H1 (cell line): ENCODE measurements around the gene COL8A1. TPM values are rescaled to one million over a fixed set of nuclear protein-coding genes. Genes with fewer than 3 reads are reported as not detected.

Experiments
- CTCF ChIA-PET: fragments of 300-600 bp; sonication (Branson Sonifier 250); formaldehyde crosslinking; loops from one replicate; lab custom pipeline; 2021; ENCODE audit not compliant: partially characterized antibody; lab: Charles Lee
- POLR2A ChIA-PET: fragments of 300-600 bp; sonication (Branson Sonifier 250); formaldehyde crosslinking; loops from one replicate; lab custom pipeline; 2021; ENCODE audit warnings: inconsistent platforms; ENCODE audit not compliant: partially characterized antibody; lab: Charles Lee
- DNase-seq, 2 experiments: peaks; one replicate each; pipeline versions ENCODE4 v3.0.0 to v3.0.0-alpha.2; 2010 to 2022; ENCODE audit warnings: low spot score in 2 of 2, low read depth in 1 of 2, mixed read lengths in 1 of 2
- FAIRE-seq: peaks from 2 replicates; lab custom pipeline; 2011; peaks lifted over from hg19 to GRCh38; lab: Jason Lieb, UNC
- H2AFZ ChIP-seq: 2 replicates; pipeline ENCODE4 v1.8.1; 2012; ENCODE audit warnings: low read length, inconsistent platforms
- H2AK5ac ChIP-seq: 2 replicates; pipeline ENCODE4 v1.6.1; 2013; ENCODE audit warnings: low read depth, low read length
- H2BK120ac ChIP-seq: replicated peaks from 2 replicates; pipeline ENCODE3; 2013; ENCODE audit warnings: low read depth, low read length, inconsistent platforms
- H2BK12ac ChIP-seq: 2 replicates; pipeline ENCODE4 v1.6.1; 2013; ENCODE audit warnings: low read depth, low read length
- H2BK15ac ChIP-seq: 2 replicates; pipeline ENCODE4 v1.6.1; 2013; ENCODE audit warnings: low read length
- H2BK20ac ChIP-seq: 2 replicates; pipeline ENCODE4 v1.6.1; 2013; ENCODE audit warnings: low read length
- H2BK5ac ChIP-seq: 2 replicates; pipeline ENCODE4 v1.6.1; 2013; ENCODE audit warnings: low read depth, low read length
- H3K14ac ChIP-seq: 2 replicates; pipeline ENCODE4 v1.6.1; 2013; ENCODE audit warnings: inconsistent platforms; ENCODE audit not compliant: insufficient read length
- H3K18ac ChIP-seq: 2 replicates; pipeline ENCODE4 v1.6.1; 2013; ENCODE audit warnings: low read length; ENCODE audit errors: extremely low read depth
- H3K23ac ChIP-seq: 2 replicates; pipeline ENCODE4 v1.6.1; 2013; ENCODE audit warnings: inconsistent platforms; ENCODE audit not compliant: insufficient read length
- H3K23me2 ChIP-seq: 2 replicates; pipeline ENCODE4 v1.6.1; 2013; ENCODE audit warnings: low read depth, low read length
- H3K27ac ChIP-seq: 2 replicates; pipeline ENCODE4 v1.6.1; 2011; ENCODE audit warnings: low read depth, low read length, inconsistent platforms
- H3K27me3 ChIP-seq, 4 experiments: replicated peaks in 1 of 4; 1 replicate in 1 of 4; 2 replicates in 3 of 4; pipeline versions ENCODE4 v1.6.1 to v1.8.1; 2011 to 2013; ENCODE audit warnings: low read length in 3 of 4, mild to moderate bottlenecking in 3 of 4, inconsistent platforms in 2 of 4, mixed read lengths in 2 of 4, moderate library complexity in 1 of 4; ENCODE audit not compliant: control insufficient read depth in 3 of 4, insufficient read depth in 3 of 4; ENCODE audit errors: extremely low read depth in 1 of 4
- H3K36me3 ChIP-seq, 4 experiments: 2 replicates each; pipeline versions ENCODE4 v1.6.1 to v1.8.1; 2011 to 2013; ENCODE audit warnings: mild to moderate bottlenecking in 4 of 4, low read length in 3 of 4, moderate library complexity in 2 of 4, control low read depth in 1 of 4, inconsistent platforms in 1 of 4; ENCODE audit not compliant: insufficient read depth in 4 of 4, control insufficient read depth in 2 of 4
- H3K4ac ChIP-seq: replicated peaks from 2 replicates; pipeline ENCODE3; 2013; ENCODE audit warnings: low read length, low read depth, mixed read lengths, inconsistent platforms; ENCODE audit not compliant: insufficient read length
- H3K4me1 ChIP-seq, 4 experiments: replicated peaks in 1 of 4; 1 replicate in 1 of 4; 2 replicates in 3 of 4; pipeline versions ENCODE4 v1.6.1 to v1.8.1; 2011 to 2013; ENCODE audit warnings: low read length in 3 of 4, inconsistent platforms in 2 of 4, mixed read lengths in 1 of 4; ENCODE audit not compliant: insufficient read depth in 4 of 4, control insufficient read depth in 3 of 4
- H3K4me2 ChIP-seq, 2 experiments: 2 replicates each; pipeline versions ENCODE4 v1.6.1 to v1.8.1; 2011 to 2013; ENCODE audit warnings: low read depth in 2 of 2, low read length in 2 of 2, control low read depth in 1 of 2, inconsistent platforms in 1 of 2, mild to moderate bottlenecking in 1 of 2; ENCODE audit not compliant: insufficient read depth in 1 of 2
- H3K4me3 ChIP-seq, 4 experiments: fragments of 200-600, 300-600 bp in 1 of 4; sonication (generic), shearing (Covaris generic), sonication (Bioruptor Twin) in 1 of 4; 2 replicates each; pipeline versions ENCODE4 v1.5.1 to v1.8.1; 2011 to 2016; ENCODE audit warnings: low read length in 4 of 4, low read depth in 3 of 4, control low read depth in 2 of 4, inconsistent platforms in 2 of 4, mild to moderate bottlenecking in 2 of 4, mixed read lengths in 1 of 4, moderate library complexity in 1 of 4; ENCODE audit not compliant: insufficient read depth in 2 of 4; ENCODE audit errors: extremely low read depth in 1 of 4
- H3K56ac ChIP-seq: replicated peaks from 2 replicates; pipeline ENCODE3; 2013; ENCODE audit warnings: low read depth, mild to moderate bottlenecking, mixed read lengths, low read length, inconsistent platforms; ENCODE audit not compliant: insufficient read length
- H3K79me1 ChIP-seq: 2 replicates; pipeline ENCODE4 v1.6.1; 2013; ENCODE audit warnings: low read depth, low read length, control low read depth
- H3K79me2 ChIP-seq, 2 experiments: 2 replicates each; pipeline versions ENCODE4 v1.6.1 to v1.8.1; 2012 to 2013; ENCODE audit warnings: low read length in 2 of 2, mild to moderate bottlenecking in 2 of 2, inconsistent platforms in 1 of 2; ENCODE audit not compliant: insufficient read depth in 2 of 2, control insufficient read depth in 1 of 2
- H3K9ac ChIP-seq, 4 experiments: replicated peaks in 1 of 4; 1 replicate in 1 of 4; 2 replicates in 3 of 4; pipeline versions ENCODE4 v1.6.1 to v1.8.1; 2011 to 2013; ENCODE audit warnings: low read depth in 3 of 4, low read length in 3 of 4, control low read depth in 2 of 4, mild to moderate bottlenecking in 2 of 4, moderate library complexity in 2 of 4, inconsistent platforms in 1 of 4; ENCODE audit errors: extremely low read depth in 1 of 4
- H3K9me3 ChIP-seq, 2 experiments: 2 replicates each; pipeline versions ENCODE4 v1.6.1 to v1.8.1; 2012 to 2013; ENCODE audit warnings: mild to moderate bottlenecking in 2 of 2, moderate library complexity in 2 of 2, control low read depth in 1 of 2, inconsistent platforms in 1 of 2, low read depth in 1 of 2, low read length in 1 of 2, mixed read lengths in 1 of 2; ENCODE audit not compliant: insufficient read depth in 2 of 2
- H4K20me1 ChIP-seq, 2 experiments: replicated peaks in 1 of 2; 2 replicates each; pipeline versions ENCODE3 to v1.8.1; 2011 to 2013; ENCODE audit warnings: inconsistent platforms in 2 of 2, low read length in 2 of 2, mild to moderate bottlenecking in 1 of 2; ENCODE audit not compliant: insufficient read depth in 2 of 2, control insufficient read depth in 1 of 2
- H4K5ac ChIP-seq: 2 replicates; pipeline ENCODE4 v1.6.1; 2013; ENCODE audit warnings: low read length, low read depth, mixed read lengths, inconsistent platforms; ENCODE audit not compliant: insufficient read length
- H4K8ac ChIP-seq: 2 replicates; pipeline ENCODE4 v1.8.0; 2013; ENCODE audit warnings: mild to moderate bottlenecking, moderate library complexity, low read length, inconsistent platforms; ENCODE audit not compliant: insufficient read depth; ENCODE audit errors: extremely low read depth
- H4K91ac ChIP-seq: replicated peaks from 2 replicates; pipeline ENCODE3; 2013; ENCODE audit warnings: low read length, mixed read lengths, inconsistent platforms; ENCODE audit not compliant: insufficient read length
- EGR1 ChIP-seq: IDR thresholded peaks from 2 replicates; pipeline ENCODE4 v1.6.1; 2011; ENCODE audit warnings: low read depth, low read length, borderline replicate concordance
- NANOG ChIP-seq: IDR thresholded peaks from 2 replicates; pipeline ENCODE4 v1.6.1; 2011; ENCODE audit warnings: low read length, low read depth, mild to moderate bottlenecking, inconsistent platforms; ENCODE audit not compliant: insufficient read depth, poor library complexity, severe bottlenecking
- POLR2AphosphoS5 ChIP-seq: IDR thresholded peaks from 2 replicates; pipeline ENCODE4 v1.6.1; 2011; ENCODE audit warnings: low read depth, low read length
- RNF2 ChIP-seq: fragments of 200-900, 300-1000 bp; sonication (generic); IDR thresholded peaks from 2 replicates; pipeline ENCODE4 v1.7.1; 2016; ENCODE audit warnings: borderline replicate concordance, low read depth, mild to moderate bottlenecking, antibody characterized with exemption, low read length; ENCODE audit not compliant: poor library complexity, severe bottlenecking; ENCODE audit errors: missing control alignments
- SRF ChIP-seq: IDR thresholded peaks from 2 replicates; pipeline ENCODE4 v1.6.1; 2011; ENCODE audit warnings: mild to moderate bottlenecking, low read depth, low read length, moderate library complexity
- WGBS, 2 experiments: shearing (Covaris generic) in 1 of 2; methylation state at CpG; one replicate each; pipeline versions ENCODE4 v1.1.6 to v1.1.7; 2013 to 2015; ENCODE audit warnings: low lambda C conversion rate in 2 of 2, mixed read lengths in 2 of 2, inconsistent platforms in 1 of 2, low coverage in 1 of 2, missing lambda C conversion rate in 1 of 2; ENCODE audit not compliant: insufficient replicate concordance in 2 of 2, insufficient coverage in 1 of 2, insufficient read length in 1 of 2; ENCODE audit errors: extremely low coverage in 1 of 2, missing lambda C conversion rate in 1 of 2; 5-methylcytosine and 5-hydroxymethylcytosine counted together
- polyA plus RNA-seq, 7 experiments: library from polyadenylated mRNA; depleted of rRNA in 3 of 7; stranded (reverse) in 5 of 7; unstranded in 2 of 7; fragments of >200 nt in 5 of 7; fragments of 200-250 nt in 2 of 7; gene quantifications; 1 replicate in 5 of 7; 2 replicates in 1 of 7; 4 replicates in 1 of 7; pipeline versions ENCODE4 v1.2.1 to v1.2.3, GENCODE V29; 2011 to 2013; ENCODE audit warnings: missing spikeins in 2 of 7, mixed read lengths in 2 of 7
- total RNA-seq: library from RNA; stranded (reverse); fragmentation: NEBNext Ultra II Directional; extraction: Animal tissue kit (Norgen Biotek cat#: 25700); gene quantifications from 2 replicates; pipeline ENCODE4 v1.2.1, GENCODE V29; 2021
- TF ChIP-seq, protein P1 (sequence below), 3 experiments: IDR thresholded peaks; 1 replicate in 2 of 3; 2 replicates in 1 of 3; pipeline versions ENCODE4 v1.5.1 to v1.6.1; 2011; ENCODE audit warnings: low read length in 3 of 3, mild to moderate bottlenecking in 3 of 3, inconsistent platforms in 2 of 3, low read depth in 1 of 3, moderate library complexity in 1 of 3; ENCODE audit not compliant: insufficient read depth in 1 of 3; ENCODE audit errors: control extremely low read depth in 1 of 3

Gene COL8A1
- total and polyA plus RNA-seq, 2 of the 8 experiments (the other 6 are each of a cell fraction or from before 2014, with no cell fraction given) = 0.21 to 1.2 TPM

DNA sequence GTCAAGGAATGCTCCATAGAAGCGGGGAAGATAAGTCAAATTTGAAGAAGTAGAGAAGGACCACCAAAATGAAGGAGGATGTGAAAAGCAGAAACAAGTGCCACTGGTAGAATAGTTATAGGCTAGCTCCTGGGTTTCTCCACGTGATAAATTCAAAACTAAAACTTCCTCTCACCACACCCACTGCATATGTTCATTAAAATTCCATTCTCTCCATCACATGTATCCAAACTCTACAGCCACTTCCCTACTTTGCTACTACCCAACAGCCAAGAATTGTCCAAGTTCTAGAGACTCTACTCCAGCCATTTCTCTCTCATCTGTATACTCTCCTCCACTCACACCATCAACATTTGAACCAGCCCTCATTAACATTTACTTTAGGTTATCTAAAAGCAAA is 60.5 kb downstream of the COL8A1 start:
- Histone ChIP-seq H3K4ac (no peak overlapping the region), H2BK15ac (no peak overlapping the region), H3K4me2 (no peak overlapping the region), H3K18ac (no peak overlapping the region), H2BK120ac (no peak overlapping the region), H3K79me2 (no peaks in the 10 kb centered on the region), H3K79me1 (no peaks in the 10 kb centered on the region), H4K91ac (no peak overlapping the region), H3K56ac (no peak overlapping the region), H2BK12ac (no peak overlapping the region), H2AK5ac (no peak overlapping the region), H2BK20ac (no peak overlapping the region), H3K23me2 (no peaks in the 10 kb centered on the region; the same call in 1 of the 2 replicates), H2AFZ (no peak overlapping the region), H3K27me3 (no peaks in the 10 kb centered on the region), H4K8ac (no peak overlapping the region), H3K9me3 (no peaks in the 10 kb centered on the region), H3K27ac (no peak overlapping the region), H4K20me1 (no peaks in the 10 kb centered on the region), H2BK5ac (no peak overlapping the region), H4K5ac (no peak overlapping the region), H3K36me3 (no peaks in the 10 kb centered on the region), H3K4me3 (no peak overlapping the region), H3K9ac (no peak overlapping the region), H3K14ac (no peak overlapping the region), H3K23ac (no peak overlapping the region), H3K4me1 (no peaks in the 10 kb centered on the region)
- POLR2A ChIA-PET = no interaction called here
- CTCF ChIA-PET = interaction anchor here (0.6 to 1.5 kb wide), 4 partner anchors 11 to 87 kb away, joined by 3 read pairs; no protein-coding TSS in a partner anchor
- WGBS, 2 experiments = 90% methylated on average over 2 of the region's 2 CpGs; no CpG with 5 or more reads in 1 of the 2 experiments
- FAIRE-seq (no peak), DNase-seq (no peak)
- TF ChIP-seq, protein P1, sequence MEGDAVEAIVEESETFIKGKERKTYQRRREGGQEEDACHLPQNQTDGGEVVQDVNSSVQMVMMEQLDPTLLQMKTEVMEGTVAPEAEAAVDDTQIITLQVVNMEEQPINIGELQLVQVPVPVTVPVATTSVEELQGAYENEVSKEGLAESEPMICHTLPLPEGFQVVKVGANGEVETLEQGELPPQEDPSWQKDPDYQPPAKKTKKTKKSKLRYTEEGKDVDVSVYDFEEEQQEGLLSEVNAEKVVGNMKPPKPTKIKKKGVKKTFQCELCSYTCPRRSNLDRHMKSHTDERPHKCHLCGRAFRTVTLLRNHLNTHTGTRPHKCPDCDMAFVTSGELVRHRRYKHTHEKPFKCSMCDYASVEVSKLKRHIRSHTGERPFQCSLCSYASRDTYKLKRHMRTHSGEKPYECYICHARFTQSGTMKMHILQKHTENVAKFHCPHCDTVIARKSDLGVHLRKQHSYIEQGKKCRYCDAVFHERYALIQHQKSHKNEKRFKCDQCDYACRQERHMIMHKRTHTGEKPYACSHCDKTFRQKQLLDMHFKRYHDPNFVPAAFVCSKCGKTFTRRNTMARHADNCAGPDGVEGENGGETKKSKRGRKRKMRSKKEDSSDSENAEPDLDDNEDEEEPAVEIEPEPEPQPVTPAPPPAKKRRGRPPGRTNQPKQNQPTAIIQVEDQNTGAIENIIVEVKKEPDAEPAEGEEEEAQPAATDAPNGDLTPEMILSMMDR (IDR thresholded peaks at IDR 0.05; ENCODE audit: control extremely low read depth in 1 of 3, insufficient read depth in 1 of 3, low read depth in 1 of 3, low read length in 3 of 3) = no peak
- TF ChIP-seq POLR2AphosphoS5 (no peak), SRF (no peak), EGR1 (no peak), NANOG (no peak), RNF2 (no peak)
